ENCODE data around the gene ETF1. TPM values are rescaled to one million over a fixed set of nuclear protein-coding genes. Genes with fewer than 3 reads are reported as not detected.

The ETF1 gene
- total RNA-seq, 1 donor, result 160 TPM

- TF ChIP-seq, protein P1, sequence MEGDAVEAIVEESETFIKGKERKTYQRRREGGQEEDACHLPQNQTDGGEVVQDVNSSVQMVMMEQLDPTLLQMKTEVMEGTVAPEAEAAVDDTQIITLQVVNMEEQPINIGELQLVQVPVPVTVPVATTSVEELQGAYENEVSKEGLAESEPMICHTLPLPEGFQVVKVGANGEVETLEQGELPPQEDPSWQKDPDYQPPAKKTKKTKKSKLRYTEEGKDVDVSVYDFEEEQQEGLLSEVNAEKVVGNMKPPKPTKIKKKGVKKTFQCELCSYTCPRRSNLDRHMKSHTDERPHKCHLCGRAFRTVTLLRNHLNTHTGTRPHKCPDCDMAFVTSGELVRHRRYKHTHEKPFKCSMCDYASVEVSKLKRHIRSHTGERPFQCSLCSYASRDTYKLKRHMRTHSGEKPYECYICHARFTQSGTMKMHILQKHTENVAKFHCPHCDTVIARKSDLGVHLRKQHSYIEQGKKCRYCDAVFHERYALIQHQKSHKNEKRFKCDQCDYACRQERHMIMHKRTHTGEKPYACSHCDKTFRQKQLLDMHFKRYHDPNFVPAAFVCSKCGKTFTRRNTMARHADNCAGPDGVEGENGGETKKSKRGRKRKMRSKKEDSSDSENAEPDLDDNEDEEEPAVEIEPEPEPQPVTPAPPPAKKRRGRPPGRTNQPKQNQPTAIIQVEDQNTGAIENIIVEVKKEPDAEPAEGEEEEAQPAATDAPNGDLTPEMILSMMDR (IDR thresholded peaks at IDR 0.05; ENCODE audit: insufficient read depth, low read depth, low read length), result no peak
- no peak overlapping the region for H3K4me3 ChIP-seq (ENCODE audit: low read depth, low read length)
- DNase-seq (ENCODE audit: low read depth), result peak; percentile 87
Measured at GRCh38 chr5:138468966-138469539, 74.0 kb downstream of the ETF1 start.

DNA sequence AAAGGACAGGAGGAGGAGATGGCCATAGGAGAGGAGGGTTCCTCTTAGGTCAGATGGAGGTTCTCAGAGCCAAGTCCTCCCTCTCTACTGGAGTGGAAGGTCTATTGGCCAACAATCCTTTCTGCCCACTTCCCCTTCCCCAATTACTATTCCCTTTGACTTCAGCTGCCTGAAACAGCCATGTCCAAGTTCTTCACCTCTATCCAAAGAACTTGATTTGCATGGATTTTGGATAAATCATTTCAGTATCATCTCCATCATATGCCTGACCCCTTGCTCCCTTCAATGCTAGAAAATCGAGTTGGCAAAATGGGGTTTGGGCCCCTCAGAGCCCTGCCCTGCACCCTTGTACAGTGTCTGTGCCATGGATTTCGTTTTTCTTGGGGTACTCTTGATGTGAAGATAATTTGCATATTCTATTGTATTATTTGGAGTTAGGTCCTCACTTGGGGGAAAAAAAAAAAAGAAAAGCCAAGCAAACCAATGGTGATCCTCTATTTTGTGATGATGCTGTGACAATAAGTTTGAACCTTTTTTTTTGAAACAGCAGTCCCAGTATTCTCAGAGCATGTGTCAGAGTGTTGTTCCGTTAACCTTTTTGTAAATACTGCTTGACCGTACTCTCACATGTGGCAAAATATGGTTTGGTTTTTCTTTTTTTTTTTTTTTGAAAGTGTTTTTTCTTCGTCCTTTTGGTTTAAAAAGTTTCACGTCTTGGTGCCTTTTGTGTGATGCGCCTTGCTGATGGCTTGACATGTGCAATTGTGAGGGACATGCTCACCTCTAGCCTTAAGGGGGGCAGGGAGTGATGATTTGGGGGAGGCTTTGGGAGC lies 74.7 kb downstream of the ETF1 start:
- peak; percentile 66 for DNase-seq (ENCODE audit: low read depth)
- H3K4me3 ChIP-seq (ENCODE audit: low read depth, low read length), result no peak overlapping the region
- TF ChIP-seq, protein P1 (IDR thresholded peaks at IDR 0.05; ENCODE audit: insufficient read depth, low read depth, low read length), result no peak

DNA sequence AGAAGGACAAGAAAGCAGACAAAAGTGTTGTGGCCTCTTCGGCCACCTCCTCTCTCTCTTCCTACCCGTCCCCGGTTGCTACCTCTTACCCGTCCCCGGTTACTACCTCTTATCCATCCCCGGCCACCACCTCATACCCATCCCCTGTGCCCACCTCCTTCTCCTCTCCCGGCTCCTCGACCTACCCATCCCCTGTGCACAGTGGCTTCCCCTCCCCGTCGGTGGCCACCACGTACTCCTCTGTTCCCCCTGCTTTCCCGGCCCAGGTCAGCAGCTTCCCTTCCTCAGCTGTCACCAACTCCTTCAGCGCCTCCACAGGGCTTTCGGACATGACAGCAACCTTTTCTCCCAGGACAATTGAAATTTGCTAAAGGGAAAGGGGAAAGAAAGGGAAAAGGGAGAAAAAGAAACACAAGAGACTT lies 75.3 kb downstream of the ETF1 start:
- TF ChIP-seq, protein P1 (IDR thresholded peaks at IDR 0.05; ENCODE audit: insufficient read depth, low read depth, low read length), result no peak
- no peak for DNase-seq (ENCODE audit: low read depth)
- H3K4me3 ChIP-seq (ENCODE audit: low read depth, low read length), result no peak overlapping the region

- DNase-seq (ENCODE audit: low read depth), result peak; percentile 11
- TF ChIP-seq, protein P1 (IDR thresholded peaks at IDR 0.05; ENCODE audit: insufficient read depth, low read depth, low read length), result no peak
- peak overlapping the region; percentile 88 for H3K4me3 ChIP-seq (ENCODE audit: low read depth, low read length)
Measured at GRCh38 chr5:138466900-138467710, 75.9 kb downstream of the ETF1 start.

GRCh38 chr5:138466125-138466899 lies 76.7 kb downstream of the ETF1 start:
- peak overlapping the region; percentile 88 for H3K4me3 ChIP-seq (ENCODE audit: low read depth, low read length)
- TF ChIP-seq, protein P1 (IDR thresholded peaks at IDR 0.05; ENCODE audit: insufficient read depth, low read depth, low read length), result no peak
- peak; percentile 17 for DNase-seq (ENCODE audit: low read depth)

Data from fibroblast of villous mesenchyme (primary cell).